Fibroblast of pulmonary artery (primary cell): ENCODE measurements around the gene AQP12B.
"Not testable (repeated sequence)": the region's sequence is repeated elsewhere in the genome, so short reads cannot be mapped to it uniquely, and the experiment has no call there.

Experiments used
- DNase-seq: peaks from one replicate; pipeline ENCODE4 v3.0.0-alpha.2; 2010; ENCODE audit warnings: low read depth
- H3K4me3 ChIP-seq: replicated peaks from 2 replicates; pipeline ENCODE4 v1.5.1; 2011; ENCODE audit warnings: low read depth, mild to moderate bottlenecking, control low read depth, low read length, moderate library complexity
- CTCF ChIP-seq: IDR thresholded peaks from 2 replicates; pipeline ENCODE4 v1.5.1; 2011; ENCODE audit warnings: mild to moderate bottlenecking, control low read depth, low read length, inconsistent platforms; ENCODE audit errors: missing control alignments

AQP12B gene

GRCh38 chr2:240691631-240692420 lies 9.1 kb upstream of the AQP12B start, which contains the start of gene AQP12A:
Gene AQP12A (plus strand): TSS chr2:240691866. CDS start chr2:240691914, 48 bp downstream.
- not testable (repeated sequence) for H3K4me3 ChIP-seq, DNase-seq

- not testable (repeated sequence) for H3K4me3 ChIP-seq, DNase-seq
Measured at GRCh38 chr2:240691075-240691427, 8.4 kb upstream of the AQP12B start.

- not testable (repeated sequence) for H3K4me3 ChIP-seq, DNase-seq
Measured at GRCh38 chr2:240690421-240691074, 7.9 kb upstream of the AQP12B start.

GRCh38 chr2:240689975-240690374 lies 7.3 kb upstream of the AQP12B start:
- TF ChIP-seq CTCF = no peak
- no peak overlapping the region for H3K4me3 ChIP-seq
- no peak for DNase-seq

- no peak for DNase-seq
- TF ChIP-seq CTCF = no peak
- no peak overlapping the region for H3K4me3 ChIP-seq
Measured at GRCh38 chr2:240688553-240688919, 5.9 kb upstream of the AQP12B start.

- no peak overlapping the region for H3K4me3 ChIP-seq
- DNase-seq = no peak
- no peak for TF ChIP-seq CTCF
Measured at GRCh38 chr2:240687741-240688552, 5.3 kb upstream of the AQP12B start.

- no peak overlapping the region for H3K4me3 ChIP-seq
- TF ChIP-seq CTCF = no peak
- DNase-seq = no peak
Measured at GRCh38 chr2:240687045-240687740, 4.5 kb upstream of the AQP12B start.

GRCh38 chr2:240686460-240686859 lies 3.8 kb upstream of the AQP12B start:
- no peak overlapping the region for H3K4me3 ChIP-seq
- no peak for TF ChIP-seq CTCF
- no peak for DNase-seq
